Esophagus muscularis mucosa (tissue), 4 donors: ENCODE measurements around the gene SMIM5. TPM values are rescaled to one million over a fixed set of nuclear protein-coding genes. Genes with fewer than 3 reads are reported as not detected.

Experiments used
- DNase-seq: peaks from one replicate; pipeline ENCODE4 v3.0.0-alpha.2; 2017; ENCODE audit errors: extremely low spot score
- H3K27ac ChIP-seq, 4 donors: fragments of 200-600 bp; sonication (generic); replicated peaks in 1 of 4; 1 replicate in 3 of 4; 2 replicates in 1 of 4; pipeline ENCODE4 v1.5.1; 2016 to 2019; ENCODE audit warnings: mild to moderate bottlenecking in 1 of 4
- H3K27me3 ChIP-seq, 4 donors: fragments of 200-600 bp; sonication (generic); one replicate each; pipeline versions ENCODE4 v1.5.1 to v1.6.0; 2016 to 2019
- H3K36me3 ChIP-seq, 4 donors: fragments of 200-600 bp; sonication (generic); one replicate each; pipeline ENCODE4 v1.5.1; 2016 to 2019
- H3K4me1 ChIP-seq, 4 donors: fragments of 200-600 bp; sonication (generic); one replicate each; pipeline ENCODE4 v1.5.1; 2016 to 2019
- H3K4me3 ChIP-seq, 4 donors: fragments of 200-600 bp; sonication (generic); 1 replicate in 2 of 4; 2 replicates in 2 of 4; pipeline ENCODE4 v1.5.1; 2016 to 2019; ENCODE audit warnings: mild to moderate bottlenecking in 4 of 4, moderate library complexity in 1 of 4
- H3K9me3 ChIP-seq, 4 donors: fragments of 200-600 bp; sonication (generic); 1 replicate in 3 of 4; 2 replicates in 1 of 4; pipeline ENCODE4 v1.5.1; 2016 to 2019
- EP300 ChIP-seq: sonication (generic); formaldehyde crosslinking; IDR thresholded peaks from one replicate; pipeline ENCODE4 v1.6.1; 2017; ENCODE audit warnings: antibody characterized with exemption
- POLR2A ChIP-seq: fragments of 450-650 bp; IDR thresholded peaks from one replicate; pipeline ENCODE4 v1.6.1; 2017; ENCODE audit warnings: antibody characterized with exemption, moderate library complexity, mild to moderate bottlenecking, low read depth
- POLR2AphosphoS5 ChIP-seq, 2 donors: sonication (generic); formaldehyde crosslinking; IDR thresholded peaks; one replicate each; pipeline ENCODE4 v1.6.1; 2017; ENCODE audit warnings: antibody characterized with exemption in 2 of 2
- WGBS: methylation state at CpG from one replicate; pipeline ENCODE4 v1.1.5; 2018; 5-methylcytosine and 5-hydroxymethylcytosine counted together
- intact Hi-C: fragments of 100-400 bp; cut with DNase I; formaldehyde crosslinking; loops from one replicate; pipeline ENCODE4 v1.15.1; 2023
- total RNA-seq, 4 donors: library from RNA; depleted of rRNA; stranded (reverse); fragments of >200 nt; gene quantifications; one replicate each; pipeline versions ENCODE4 v1.1.0 to v1.2.1, GENCODE V29; 2016
- TF ChIP-seq, protein P1 (sequence below), 3 experiments: fragments of 200-600 bp in 2 of 3; fragments of 450-650 bp in 1 of 3; sonication (generic) in 2 of 3; IDR thresholded peaks; one replicate each; pipeline ENCODE4 v1.5.1; 2017 to 2019; ENCODE audit warnings: antibody characterized with exemption in 3 of 3, mild to moderate bottlenecking in 2 of 3, moderate library complexity in 1 of 3

Gene SMIM5
- total RNA-seq, 4 donors from 2014 or later: 4.3 to 6.6 (median 5.6) TPM

DNA sequence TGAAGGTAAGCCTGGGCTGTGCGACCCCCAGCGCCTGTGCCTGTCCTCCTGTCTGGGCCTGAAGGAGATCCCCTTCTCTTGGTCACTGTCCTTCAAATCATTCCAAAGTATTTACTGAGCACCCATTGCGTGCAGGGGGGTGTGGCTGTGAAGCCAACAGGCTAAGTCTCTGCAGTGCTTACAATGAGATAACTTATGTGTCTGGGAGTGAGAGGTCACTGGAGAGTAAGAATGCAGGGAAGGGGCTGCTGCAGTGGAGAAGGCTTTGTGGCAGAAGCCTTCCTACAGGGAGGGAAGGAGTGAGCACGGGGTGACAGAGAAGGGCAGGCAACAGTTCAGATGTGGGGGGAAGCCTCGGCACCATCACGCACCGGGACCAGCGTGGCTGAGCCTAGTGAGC, 11.2 kb upstream of the SMIM5 start:
- no peaks in the 10 kb centered on the region for H3K27me3 ChIP-seq
- H3K4me1 ChIP-seq: no peaks in the 10 kb centered on the region
- DNase-seq: no peak
- no peak overlapping the region for H3K4me3 ChIP-seq
- peaks cover 10 to 99% (median 91%) of the 10 kb centered on the region in 4 donors for H3K36me3 ChIP-seq
- intact Hi-C loops: no loop called here
- no peaks in the 10 kb centered on the region for H3K9me3 ChIP-seq
- 85% methylated on average over 8 of the region's 8 CpGs for WGBS
- no peak for TF ChIP-seq POLR2AphosphoS5 (IDR thresholded peaks at IDR 0.05)
- no peak for TF ChIP-seq EP300
- TF ChIP-seq, protein P1, sequence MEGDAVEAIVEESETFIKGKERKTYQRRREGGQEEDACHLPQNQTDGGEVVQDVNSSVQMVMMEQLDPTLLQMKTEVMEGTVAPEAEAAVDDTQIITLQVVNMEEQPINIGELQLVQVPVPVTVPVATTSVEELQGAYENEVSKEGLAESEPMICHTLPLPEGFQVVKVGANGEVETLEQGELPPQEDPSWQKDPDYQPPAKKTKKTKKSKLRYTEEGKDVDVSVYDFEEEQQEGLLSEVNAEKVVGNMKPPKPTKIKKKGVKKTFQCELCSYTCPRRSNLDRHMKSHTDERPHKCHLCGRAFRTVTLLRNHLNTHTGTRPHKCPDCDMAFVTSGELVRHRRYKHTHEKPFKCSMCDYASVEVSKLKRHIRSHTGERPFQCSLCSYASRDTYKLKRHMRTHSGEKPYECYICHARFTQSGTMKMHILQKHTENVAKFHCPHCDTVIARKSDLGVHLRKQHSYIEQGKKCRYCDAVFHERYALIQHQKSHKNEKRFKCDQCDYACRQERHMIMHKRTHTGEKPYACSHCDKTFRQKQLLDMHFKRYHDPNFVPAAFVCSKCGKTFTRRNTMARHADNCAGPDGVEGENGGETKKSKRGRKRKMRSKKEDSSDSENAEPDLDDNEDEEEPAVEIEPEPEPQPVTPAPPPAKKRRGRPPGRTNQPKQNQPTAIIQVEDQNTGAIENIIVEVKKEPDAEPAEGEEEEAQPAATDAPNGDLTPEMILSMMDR (IDR thresholded peaks at IDR 0.05): no peak
- no peak for TF ChIP-seq POLR2A
- no peak overlapping the region for H3K27ac ChIP-seq

DNA sequence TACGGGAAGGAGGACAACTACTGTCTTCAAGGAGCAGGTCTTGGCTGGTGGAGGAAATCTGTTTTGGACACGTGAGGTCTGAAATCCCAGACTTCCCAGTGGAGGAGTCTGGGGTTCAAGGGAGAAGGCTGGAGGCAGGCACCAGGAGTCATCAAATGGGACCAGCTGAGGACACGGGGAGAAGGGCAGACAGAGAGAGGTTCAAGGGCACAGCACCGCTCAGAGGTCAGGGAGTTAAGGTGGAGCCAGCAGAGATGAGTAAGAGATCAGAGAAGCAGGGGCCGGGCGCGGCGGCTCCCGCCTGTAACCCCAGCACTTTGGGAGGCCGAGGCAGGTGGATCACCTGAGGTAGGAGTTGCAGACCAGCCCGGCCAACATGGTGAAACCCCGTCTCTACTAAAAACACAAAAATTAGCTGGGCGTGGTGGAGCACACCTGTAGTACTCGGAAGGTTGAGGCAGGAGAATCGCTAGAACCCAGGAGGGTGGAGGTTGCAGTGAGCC, 10.4 kb upstream of the SMIM5 start:
- TF ChIP-seq EP300: no peak
- TF ChIP-seq POLR2A: no peak
- TF ChIP-seq POLR2AphosphoS5 (IDR thresholded peaks at IDR 0.05): no peak
- TF ChIP-seq, protein P1 (IDR thresholded peaks at IDR 0.05): no peak
- H3K4me1 ChIP-seq: no peaks in the 10 kb centered on the region
- no peak for DNase-seq
- no peaks in the 10 kb centered on the region for H3K27me3 ChIP-seq
- intact Hi-C loops: no loop called here
- no peak overlapping the region for H3K27ac ChIP-seq
- peaks cover 10 to 97% (median 90%) of the 10 kb centered on the region in 4 donors for H3K36me3 ChIP-seq
- no peaks in the 10 kb centered on the region for H3K9me3 ChIP-seq
- H3K4me3 ChIP-seq: no peak overlapping the region
- 94% methylated on average over 15 of the region's 15 CpGs for WGBS

DNA sequence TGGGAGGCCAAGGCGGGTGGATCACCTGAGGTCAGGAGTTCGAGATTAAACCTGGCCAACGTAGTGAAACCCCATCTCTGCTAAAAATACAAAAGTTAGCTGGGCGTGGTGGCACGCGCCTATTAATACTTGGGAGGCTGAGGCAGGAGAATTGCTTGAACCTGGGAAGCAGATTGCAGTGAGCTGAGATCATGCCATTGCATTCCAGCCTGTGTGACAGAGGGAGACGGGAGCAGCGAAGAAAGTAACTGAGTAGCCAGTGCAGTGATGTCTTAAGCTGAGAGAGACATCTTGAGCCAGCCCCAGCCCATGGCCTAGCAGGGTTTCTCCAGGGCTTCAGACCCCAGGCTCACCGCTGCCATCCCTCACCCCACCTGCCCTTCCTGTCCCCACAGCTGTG, 9.8 kb upstream of the SMIM5 start:
- Histone ChIP-seq H3K4me1 (no peaks in the 10 kb centered on the region), H3K27ac (no peak overlapping the region), H3K27me3 (no peaks in the 10 kb centered on the region), H3K4me3 (no peak overlapping the region), H3K9me3 (no peaks in the 10 kb centered on the region), H3K36me3 (peaks cover 10 to 96% (median 85%) of the 10 kb centered on the region in 4 donors)
- 80% methylated on average over 9 of the region's 9 CpGs for WGBS
- DNase-seq: no peak
- no peak for TF ChIP-seq POLR2AphosphoS5 (IDR thresholded peaks at IDR 0.05)
- intact Hi-C loops: no loop called here

DNA sequence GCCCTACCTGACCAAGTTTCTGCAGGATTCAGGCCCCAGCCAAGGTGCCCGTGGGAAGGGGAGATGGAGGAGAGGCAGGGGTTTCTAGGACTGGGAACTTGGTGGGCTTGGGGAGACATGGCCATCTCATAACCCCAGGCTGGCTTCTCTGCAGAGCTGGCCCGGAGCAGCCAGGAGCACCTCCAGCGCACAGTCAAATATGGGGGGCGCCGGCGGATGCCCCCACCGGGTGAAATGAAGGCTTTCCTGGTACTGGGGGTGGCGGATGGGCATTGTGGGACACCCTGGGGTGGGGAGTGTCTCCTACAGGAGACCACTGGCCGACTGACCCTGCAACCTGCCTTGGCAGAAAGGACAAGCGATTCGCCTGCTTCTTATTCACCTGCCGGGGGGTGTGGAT, 9.2 kb upstream of the SMIM5 start:
- Histone ChIP-seq H3K4me3 (no peak overlapping the region), H3K27ac (no peak overlapping the region), H3K4me1 (no peaks in the 10 kb centered on the region), H3K9me3 (no peaks in the 10 kb centered on the region), H3K36me3 (peaks cover 10 to 94% (median 81%) of the 10 kb centered on the region in 4 donors), H3K27me3 (no peaks in the 10 kb centered on the region)
- intact Hi-C loops: no loop called here
- 92% methylated on average over 7 of the region's 12 CpGs for WGBS
- no peak for TF ChIP-seq EP300
- no peak for DNase-seq

DNA sequence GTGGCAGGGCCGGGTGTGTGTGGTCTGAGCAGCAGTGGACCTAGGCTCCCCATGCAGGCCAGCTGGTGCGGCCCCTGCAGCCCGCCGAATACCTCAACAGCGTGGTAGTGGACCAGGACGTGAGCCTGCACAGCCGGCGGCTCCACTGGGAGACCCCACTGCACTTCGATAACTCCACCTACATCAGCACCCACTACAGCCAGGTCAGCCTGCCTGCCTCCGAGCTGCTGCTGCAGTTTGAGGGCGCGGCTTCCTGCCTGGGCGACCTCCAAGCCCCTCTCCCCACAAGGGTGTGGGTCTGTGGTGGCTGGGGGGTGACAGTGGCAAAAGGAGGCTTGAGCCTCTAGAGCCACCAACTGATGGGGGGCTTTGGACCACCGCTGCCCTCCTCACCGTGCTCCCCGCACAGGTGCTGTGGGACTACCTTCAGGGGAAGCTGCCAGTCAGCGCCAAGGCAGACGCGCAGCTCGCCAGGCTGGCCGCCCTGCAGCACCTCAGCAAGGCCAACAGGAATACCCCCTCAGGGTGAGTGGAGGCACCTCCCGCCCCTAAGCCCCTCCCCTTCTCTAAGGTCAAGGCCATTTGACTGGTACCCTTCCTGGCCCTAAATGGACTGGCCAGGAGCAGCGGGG, 8.4 kb upstream of the SMIM5 start:
- intact Hi-C loops: no loop called here
- Histone ChIP-seq H3K4me1 (no peaks in the 10 kb centered on the region), H3K27ac (no peak overlapping the region), H3K9me3 (no peaks in the 10 kb centered on the region), H3K27me3 (no peaks in the 10 kb centered on the region), H3K4me3 (no peak overlapping the region), H3K36me3 (peaks cover 10 to 89% (median 74%) of the 10 kb centered on the region in 4 donors)
- TF ChIP-seq EP300: no peak
- TF ChIP-seq, protein P1 (IDR thresholded peaks at IDR 0.05): no peak
- TF ChIP-seq POLR2AphosphoS5 (IDR thresholded peaks at IDR 0.05): no peak
- no peak for TF ChIP-seq POLR2A
- no peak for DNase-seq
- 86% methylated on average over 13 of the region's 23 CpGs for WGBS
